ENCODE measurements around the gene EIF3B.

DNA sequence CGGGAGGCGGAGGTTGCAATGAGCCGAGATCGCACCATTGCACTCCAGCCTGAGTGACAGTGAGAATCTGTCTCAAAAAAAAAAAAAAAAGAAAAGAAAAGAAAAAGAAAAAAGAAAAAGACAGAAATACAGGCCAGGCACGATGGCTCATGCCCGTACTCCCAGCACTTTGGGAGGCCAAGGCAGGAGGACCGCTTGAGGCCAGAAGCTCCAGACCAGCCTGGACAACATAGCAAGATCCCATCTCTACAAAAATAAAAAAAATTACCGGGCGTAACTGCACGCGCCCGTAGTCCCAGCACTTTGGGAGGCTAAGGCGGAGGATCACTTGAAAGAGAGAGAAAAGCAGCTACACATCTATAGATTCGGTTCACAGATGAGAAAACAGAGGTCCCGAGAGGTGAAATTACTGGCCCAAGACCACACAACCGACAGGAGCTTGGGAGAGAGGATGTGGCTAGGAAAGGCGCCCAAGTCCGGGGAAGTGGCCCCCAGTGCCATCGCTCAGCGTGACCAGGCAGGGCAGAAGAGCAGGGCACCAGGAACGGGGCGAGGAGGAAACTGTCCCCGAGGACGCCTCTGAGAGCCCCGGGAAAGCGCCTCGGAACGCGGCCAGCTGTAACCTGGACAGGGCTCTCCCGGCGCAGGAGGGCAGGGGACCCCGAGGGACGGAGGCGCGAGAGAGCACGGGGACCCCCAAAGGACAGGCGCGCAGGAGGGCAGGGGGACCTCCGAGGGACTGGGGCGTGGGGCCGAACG lies 41.0 kb upstream of the EIF3B start:
- TF ChIP-seq CTCF (IDR thresholded peaks at IDR 0.05; ENCODE audit: low read depth, low read length) = no peak
- TF ChIP-seq EZH2phosphoT487 (IDR thresholded peaks at IDR 0.05; ENCODE audit: low read depth) = no peak
